HG02943 (cell line): ENCODE measurements around the gene TRPM5.

Experiments
- ATAC-seq: cut with Tn5 transposase; IDR thresholded peaks from one replicate; pipeline ENCODE4 v1.9.1; 2021; ENCODE audit warnings: mild to moderate bottlenecking, low read depth, moderate library complexity; ENCODE audit not compliant: unreplicated experiment

The TRPM5 gene

DNA sequence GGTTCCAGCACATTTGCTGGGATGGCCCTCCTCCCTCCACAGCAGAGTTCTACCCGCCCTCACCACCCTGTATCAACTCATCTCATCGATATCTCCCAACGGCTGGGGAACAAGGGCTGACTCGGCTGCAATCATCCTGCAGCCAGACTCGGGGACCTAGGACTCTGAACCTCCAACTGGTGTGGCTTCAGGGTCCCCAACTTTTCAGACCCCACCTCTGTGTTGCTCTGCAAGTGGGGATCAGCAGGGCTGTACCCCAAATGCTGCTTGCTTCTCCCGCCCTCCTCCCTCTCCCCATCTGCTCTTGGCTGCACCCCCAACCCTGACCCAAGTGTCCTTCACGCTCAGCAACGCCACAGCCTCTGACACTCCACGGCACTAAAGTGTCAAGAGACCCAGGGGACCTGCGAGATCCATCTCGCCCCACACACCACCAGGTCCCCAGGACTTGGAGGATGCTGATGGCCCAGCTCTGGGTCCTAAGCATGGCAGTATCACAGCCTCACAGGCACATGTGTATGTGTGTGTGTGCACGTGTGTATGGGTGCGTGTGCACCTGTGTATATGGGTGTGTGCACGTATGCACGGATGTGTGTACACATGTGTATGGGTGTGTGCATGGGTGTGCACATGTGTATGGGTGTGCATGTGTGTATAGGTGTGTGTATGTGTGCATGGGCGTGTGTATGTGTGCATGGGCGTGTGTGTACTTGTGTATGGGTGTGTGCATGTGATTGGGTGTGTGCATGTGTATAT is 26.9 kb upstream of the TRPM5 start:
- no peak for ATAC-seq

DNA sequence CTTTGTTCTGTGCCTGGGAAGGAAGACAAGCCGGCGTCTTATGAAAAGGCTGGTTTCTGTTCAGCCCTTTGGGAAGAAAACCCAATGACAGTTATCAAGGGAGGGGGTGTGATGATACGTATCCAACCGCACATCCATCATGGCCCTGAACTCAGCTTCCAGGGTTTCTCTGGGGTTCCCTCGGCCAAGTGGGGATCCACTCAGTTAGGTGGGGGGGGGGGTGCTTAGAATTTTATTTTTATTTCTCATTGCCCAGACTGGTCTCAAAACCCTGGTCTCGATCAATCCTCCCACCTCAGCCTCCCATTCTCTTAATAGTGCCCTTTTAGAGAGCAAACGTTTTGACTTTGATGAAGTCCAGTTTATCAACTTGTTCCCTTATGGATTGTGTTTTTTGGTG is 26.2 kb upstream of the TRPM5 start:
- ATAC-seq: no peak

DNA sequence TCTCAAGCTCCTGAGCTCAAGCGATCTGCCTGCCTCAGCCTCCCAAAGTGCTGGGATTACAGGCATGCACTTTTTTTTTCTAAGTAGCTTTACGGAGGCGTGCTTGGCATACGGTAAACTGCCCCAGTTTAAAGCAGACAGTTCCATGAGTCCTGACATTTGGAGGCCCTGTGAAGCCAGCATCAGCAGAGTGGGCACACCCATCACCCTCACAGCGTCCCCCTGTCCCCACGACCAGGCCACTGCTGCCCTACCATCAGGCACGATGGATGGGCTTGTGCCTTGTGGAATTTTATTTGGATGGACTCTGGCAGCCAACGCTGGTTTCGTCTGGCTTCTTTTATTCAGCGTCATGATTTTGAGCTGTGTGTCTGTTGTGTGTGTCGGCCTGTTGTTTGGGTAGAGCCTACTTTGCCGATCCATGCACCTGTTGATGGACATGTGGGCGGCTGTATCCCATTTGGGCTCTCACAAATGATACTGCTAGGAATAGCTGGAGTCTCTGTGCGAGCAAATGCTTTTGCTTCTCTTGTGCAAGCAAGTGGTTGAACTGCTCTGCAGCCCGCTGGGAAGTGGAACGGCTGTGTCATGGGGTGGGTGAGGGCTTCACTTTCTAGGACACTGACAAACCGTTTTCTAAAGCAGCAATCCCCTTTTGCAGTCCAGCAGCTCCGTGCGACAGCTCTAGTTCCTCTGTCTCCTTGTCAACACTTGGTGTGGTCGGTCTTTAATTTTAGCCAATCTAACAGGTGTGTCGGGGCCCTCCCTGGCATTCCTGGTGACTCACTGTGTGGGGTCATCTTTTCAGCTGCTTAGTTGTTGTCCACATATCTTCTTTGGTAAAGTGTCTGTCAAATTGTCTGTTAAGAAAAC is 24.3 kb upstream of the TRPM5 start:
- ATAC-seq: no peak

DNA sequence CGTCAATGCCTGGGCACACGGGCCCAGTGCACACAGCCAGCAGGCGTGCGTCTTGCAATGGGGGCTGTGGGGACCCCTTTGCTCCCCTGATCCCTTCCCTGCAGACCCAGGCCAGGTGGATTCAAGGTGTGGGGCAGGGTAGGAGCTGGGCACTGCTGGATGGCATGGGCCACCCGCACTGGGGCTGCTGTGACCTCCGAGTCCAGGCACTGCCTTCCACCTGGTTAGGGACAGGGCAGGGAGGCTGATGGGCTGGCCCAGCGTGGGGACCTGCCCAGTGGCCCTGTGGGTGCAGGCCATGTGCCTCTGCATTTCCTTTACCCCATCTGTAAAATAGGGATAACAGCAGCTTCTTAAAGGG is 23.4 kb upstream of the TRPM5 start:
- no peak for ATAC-seq

DNA sequence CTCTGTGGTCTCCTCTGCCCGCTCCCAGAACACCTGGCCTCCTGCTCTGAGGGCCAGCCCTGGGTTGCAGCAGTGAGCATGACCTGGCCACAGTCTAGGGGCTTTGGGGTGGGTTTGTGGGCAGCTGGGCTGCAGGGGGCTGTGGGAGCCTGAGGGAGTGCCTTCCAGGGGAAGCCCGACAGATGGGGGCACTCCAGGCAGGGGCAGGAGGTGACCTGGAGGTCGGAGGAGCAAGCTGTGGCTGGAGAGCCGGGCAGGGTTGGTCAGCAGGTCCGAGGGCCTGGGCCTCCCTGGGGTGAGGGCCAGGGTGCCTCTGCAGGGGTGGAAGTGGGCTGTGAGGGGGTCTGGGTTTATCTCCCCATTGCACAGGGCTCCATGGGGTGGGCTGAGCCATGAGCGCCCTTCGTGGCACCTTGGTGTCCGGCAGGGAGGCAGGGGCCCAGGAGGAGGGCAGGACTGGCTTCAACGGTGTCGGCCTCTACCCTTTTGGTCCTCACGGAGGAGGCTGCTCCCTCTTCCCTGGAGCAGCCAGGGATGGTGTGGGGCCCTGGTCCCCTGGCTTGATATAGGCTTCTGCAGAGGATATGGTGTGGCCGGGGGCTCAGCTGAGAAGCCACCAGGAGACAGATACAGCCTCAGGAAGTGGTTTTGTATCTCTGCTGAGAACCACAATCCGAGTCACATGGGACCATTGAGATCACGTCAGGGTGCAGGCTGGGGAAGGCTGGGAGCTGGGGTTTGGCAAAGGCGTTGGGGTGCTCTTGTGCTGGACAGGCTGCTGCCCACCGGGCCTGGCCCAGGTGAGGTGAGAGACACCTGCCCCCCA is 22.8 kb upstream of the TRPM5 start:
- ATAC-seq: no peak

DNA sequence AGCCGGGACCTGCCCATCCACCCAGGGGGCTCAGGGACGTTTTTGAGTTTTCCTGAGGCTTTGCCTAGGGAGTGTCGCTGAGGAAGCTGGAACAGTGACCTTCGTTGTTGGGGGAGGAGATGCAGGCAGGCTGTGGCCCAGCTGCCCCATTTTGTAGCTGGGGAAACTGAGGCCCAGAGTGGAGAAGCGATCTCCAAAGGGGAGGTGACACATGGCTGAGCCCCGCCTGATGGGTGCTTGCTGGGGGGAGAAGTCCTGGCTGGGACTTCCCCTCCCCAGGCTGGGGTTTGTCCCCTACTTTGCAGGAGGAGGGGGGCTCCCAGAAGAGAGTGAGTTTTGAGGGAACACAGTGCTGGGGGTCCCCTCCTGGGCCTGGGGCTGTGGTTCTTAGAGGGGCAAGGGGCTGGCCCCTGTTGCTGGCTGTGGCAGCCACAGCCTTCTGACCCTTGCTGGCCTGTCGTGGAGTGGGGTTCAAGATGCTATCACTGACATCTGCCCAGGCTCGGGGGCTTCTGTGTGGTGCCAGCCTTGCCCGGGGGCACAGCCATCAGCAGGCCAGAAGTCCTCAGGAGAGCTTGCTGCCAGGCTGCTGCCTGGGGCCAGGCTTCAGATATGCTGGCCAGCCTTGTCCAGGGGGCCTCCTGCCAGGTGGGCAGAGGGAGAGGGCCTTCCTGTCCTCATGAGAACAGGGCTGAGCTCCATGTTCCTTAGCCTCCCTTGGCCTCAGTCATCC is 21.9 kb upstream of the TRPM5 start:
- ATAC-seq: no peak

DNA sequence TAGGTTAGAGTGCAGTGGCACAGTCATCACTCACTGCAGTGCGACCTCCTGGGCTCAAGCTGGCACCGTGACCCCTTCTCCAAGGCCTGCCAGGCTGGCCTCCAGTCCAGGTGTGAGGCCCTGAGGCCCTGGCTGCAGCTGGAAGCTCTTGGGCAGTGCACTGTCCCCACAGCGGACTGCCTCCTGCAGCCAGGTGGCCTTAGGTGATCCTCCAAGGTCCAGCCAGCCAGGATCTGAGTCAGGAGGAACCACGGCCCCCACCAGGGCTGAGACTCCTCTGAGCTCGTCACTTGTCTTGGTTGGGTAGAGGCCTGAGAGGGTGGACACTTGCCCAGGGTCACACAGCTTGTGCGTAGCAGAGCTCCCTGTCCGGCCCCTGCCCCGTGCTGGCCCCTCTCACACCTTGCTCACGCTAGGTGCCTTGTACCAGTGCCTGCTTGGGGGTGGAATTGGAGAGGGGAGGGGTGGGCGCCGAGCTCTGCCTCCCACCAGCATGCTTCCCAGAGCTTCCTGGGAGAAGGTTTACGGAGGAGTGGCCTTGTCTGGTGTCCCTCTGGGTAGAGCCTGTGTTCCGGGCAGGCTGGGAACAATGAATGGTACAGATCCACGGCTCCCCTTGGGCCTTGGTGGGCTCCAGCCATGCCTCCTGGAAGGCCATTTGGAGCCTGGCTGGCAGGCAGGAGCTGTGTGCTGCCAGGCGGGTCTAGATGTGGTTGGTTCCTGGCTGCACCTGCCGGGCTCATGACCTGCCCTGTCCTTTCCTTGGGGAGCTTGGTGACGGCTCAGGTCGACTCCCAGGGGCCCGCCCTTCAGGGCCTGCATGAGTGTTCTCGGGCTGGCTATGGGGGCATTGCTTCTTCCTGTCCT is 21.1 kb upstream of the TRPM5 start:
- ATAC-seq: no peak

DNA sequence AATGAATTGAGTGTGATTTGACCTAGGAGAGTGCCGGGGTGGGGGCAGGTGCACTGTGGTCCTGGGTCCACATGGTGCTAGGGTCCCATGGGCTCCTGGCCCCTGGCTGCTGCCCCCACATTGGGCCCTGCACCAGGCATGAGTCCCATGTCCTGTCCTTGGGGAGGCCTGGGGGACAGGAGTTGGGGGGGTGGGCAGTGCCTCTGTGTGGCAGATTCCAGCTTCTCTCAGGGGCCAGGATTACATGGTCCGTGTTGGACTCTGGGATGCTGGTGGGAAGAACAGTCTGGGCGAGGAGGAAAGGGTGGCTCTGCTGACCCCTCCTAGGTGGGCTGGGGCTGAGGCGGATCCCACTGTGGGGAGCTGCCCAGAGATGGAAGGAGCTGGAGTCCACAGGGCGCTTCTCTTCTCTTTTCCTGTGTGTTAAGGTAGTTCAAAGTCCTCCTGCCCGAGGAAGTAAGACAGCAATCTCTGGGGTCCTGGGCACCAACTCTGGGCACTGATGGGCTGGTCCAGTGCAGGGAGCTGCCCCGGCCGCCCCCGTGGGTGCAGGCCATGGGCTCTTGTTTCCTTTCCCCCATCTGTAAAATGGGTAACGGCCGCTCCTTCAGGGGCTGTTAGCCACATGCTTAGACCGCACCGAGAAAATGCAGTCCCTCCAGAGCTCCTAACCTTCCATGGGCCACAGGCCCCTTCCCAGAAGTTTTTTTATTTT is 20.3 kb upstream of the TRPM5 start:
- no peak for ATAC-seq

DNA sequence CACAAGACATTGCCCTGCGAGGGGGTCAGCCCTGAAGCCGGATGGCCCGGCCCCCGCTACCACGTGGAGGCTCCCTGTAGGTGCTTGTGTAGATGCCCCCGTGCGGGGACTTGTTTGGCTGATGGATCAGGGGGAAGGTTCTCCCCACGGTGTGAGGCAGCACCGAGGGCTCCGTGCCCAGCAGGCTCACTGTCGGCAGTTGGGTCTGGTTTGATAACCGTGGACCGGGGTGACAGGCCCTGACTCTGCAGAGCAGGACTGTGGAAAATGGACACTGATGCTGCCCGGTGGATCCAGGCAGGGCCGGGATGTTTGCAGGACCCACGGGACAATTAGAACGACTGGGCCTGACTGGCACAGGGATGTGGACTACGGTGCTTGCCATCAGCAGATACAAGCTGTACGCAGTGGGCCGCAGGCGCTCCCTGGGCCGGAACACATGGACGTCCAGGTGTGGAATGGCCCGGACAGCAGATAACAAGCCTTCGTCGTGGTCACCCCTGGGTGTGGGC is 19.5 kb upstream of the TRPM5 start:
- ATAC-seq: no peak

DNA sequence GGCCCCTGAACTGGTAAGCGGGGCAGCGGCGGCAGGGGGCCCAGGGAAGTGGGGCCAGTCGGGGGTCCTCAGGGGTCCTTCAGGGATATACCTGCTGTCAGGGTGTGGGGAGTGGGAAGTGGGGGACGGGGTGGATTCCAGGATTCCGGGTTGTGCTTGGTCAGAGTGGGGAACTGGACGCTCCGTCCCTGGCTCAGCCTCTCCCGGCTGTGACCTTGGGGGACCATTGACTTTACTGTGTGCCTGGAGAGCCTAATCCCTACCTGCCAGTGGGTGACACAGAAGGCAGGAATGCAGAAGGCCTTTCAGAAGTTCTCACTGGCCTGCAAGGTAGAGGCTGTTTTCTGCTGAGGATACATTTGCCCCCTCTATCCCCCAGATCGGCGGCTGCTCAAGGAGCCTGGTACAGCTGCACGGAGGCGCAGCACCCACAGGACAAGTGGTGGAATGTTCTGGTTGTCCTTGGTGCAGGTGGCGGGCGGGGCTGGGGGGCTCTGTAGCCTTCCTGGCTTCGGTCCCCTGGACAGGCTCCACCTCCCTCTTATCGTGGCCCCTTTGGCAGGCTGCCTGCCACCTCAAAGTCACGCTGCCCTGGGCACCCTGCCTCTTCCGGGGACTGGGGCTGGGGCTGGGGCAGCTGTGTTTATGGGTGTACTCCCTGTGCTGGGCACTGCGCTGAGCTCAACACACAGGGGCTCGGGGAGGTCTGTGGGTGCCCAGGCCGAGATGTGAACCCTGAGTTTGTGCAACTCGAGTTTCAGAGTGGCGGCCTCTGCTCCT is 18.9 kb upstream of the TRPM5 start:
- ATAC-seq: no peak

DNA sequence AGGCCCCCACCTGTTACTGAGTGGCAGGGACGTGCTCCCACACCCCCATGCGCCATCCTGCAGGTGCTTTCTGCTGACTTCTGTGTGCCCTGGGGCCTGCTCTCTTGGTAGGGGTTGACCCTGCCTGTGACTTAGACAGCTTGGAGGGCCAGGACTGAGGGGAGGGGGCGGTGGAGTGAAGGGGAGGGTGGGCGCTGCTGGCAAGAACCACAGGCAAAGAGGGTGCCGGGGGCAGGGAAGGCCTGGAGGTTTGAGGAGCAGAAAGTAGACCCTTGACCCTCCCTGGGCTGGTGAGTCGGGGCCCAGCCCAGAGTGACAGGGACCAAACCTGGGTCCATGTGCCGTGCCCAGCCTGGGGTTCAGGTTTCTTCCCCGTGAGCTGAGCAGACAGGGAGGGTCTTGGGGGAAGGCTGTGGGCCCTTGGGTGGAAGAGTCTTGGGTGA is 18.2 kb upstream of the TRPM5 start:
- no peak for ATAC-seq

DNA sequence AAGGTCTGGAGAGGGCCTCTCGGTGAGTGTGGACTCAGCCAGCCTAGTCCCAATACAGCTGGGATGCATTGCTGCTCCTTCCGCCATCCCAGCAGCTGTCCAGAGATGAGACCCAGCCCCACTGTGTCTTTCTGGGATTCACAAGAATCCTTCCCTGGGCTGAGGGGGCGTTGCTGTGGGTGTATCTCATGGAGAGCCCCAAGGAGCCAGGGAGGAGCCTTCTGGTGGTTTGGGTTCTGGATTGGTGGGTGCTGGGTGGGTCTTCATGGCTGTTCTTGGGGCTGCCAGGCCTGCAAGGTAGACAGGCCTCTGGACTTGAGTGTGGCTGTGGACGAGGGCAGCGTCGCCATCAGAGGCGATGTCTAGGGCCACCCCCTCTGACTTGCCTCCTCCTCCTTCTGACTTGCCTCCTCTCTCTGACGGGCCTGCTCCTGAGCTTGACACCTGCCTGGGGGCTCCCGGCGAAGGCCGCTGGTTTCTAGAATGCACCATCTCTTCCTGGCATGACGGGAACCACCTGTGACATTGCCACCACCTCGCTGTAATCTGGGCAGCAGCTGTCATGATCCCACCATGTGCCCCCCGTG is 17.7 kb upstream of the TRPM5 start:
- ATAC-seq: no peak

DNA sequence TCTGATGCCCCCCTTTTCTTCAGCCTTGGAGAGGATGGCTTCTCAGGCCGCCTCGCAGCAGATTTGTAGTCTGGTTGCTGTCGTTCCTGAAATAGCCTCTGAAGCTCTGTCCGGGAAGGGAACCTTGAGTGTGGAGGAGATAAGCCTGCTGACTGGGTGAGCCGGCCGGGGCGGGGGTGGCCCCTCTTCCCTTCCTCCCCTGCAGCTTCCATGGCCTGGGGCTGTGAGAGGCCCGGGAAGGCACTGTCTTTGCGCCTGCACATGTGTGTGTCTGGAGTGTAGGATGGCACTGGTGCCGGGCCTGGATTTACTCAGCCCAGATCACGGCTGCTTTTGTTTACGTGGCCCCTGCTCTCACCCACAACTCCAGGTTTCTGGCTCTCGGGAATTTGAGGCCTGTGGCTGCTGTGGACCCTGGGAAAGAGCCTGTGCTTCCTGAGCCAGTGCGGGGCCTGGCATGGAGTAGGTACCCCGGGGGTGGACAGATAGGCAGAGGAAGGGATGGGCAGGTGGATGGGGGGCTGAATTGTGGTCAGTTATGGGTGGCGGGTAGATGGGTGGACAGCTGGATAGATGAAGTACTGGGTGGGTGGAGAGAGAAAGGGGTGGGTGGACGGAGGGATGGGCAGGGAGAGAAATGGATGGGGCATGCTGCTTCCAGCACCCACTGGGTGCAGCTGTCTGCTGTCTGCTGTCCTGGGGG is 17.1 kb upstream of the TRPM5 start:
- ATAC-seq: no peak

DNA sequence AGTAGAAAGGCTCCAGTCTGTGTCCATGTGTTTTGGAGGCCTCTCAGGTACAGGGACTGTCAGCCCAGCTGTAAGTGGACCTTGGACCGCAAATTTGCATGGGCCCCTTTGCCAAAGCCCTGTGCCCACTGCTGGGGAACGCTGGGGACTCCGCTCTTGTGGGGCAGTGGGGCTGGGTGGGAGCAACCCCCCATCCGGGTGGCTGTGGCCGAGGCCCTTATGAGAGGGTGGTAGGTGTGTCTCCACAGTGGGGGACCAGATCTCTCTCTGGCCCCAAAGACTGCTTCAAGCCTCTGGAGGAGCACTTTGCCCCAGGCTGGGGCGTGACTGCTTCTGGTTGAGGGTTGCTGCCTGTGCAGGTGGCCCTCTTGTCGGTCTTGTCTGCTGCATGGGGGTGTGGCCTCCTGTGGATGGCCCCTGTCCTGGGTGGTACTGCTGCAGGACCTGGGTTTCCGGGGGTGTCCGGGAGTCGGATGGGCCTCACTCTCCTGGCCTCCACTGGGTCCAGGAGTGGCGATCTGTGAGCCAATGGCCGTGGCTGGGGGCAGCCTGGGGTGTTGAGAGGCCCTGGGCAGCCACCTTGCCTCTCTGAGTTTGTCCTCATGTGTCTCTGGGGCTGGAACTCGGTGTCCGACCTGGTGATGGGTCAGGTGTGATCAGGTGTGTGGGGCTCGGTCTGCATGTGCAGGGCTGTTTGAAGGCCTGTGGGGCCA is 16.4 kb upstream of the TRPM5 start:
- ATAC-seq: no peak

DNA sequence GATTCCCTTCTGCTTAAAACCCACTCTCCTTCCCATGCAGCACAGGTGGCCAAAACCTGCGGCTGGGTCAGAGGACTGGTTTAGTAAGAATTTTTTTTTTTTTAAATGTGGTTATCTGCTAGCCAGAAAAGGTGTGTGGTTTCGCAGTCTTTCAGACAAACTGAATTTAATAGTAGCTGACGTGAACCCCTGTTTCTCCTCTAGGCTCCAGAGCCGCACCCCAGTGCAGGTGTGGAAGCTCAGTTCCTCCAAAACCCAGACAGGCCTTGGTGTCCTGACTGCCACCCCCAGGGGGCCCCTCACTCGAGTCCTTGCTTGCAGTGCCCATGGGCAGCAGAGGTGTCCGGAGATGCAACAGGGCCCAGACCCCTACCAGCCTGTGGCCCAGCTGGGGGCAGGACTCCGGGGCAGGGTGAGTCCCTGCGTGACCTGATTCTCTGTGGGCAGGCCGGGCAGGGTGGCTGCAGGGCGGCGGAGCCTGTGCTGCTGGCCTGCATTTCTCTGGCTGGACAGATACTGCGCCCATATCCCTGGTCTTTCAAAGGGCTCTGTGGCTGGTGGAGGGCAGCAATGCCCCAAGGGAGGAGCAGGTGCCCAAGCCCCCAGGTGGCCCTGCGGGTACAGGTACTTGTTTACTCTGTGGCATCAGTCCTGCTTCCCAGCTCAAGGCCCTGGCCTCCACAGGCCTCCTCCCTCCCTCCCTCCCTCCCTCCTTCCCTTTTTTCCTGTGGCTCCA is 15.7 kb upstream of the TRPM5 start:
- no peak for ATAC-seq
